H9 (cell line): ENCODE data around the gene ACKR1. TPM values are rescaled to one million over a fixed set of nuclear protein-coding genes. Genes with fewer than 3 reads are reported as not detected.

Experiments used
- DNase-seq: peaks from one replicate; pipeline ENCODE4 v3.0.0-alpha.2; 2017
- H2AFZ ChIP-seq: one replicate; pipeline ENCODE4 v1.6.1; 2013; ENCODE audit warnings: mild to moderate bottlenecking, low read length, control low read depth, moderate library complexity
- H2AK5ac ChIP-seq: 2 replicates; pipeline ENCODE4 v1.6.1; 2013; ENCODE audit warnings: low read length, control low read depth, mixed read lengths; ENCODE audit not compliant: insufficient read length
- H2BK120ac ChIP-seq: one replicate; pipeline ENCODE4 v1.6.1; 2013; ENCODE audit warnings: low read depth, mild to moderate bottlenecking, low read length, control low read depth, inconsistent platforms; ENCODE audit not compliant: poor library complexity, severe bottlenecking
- H2BK12ac ChIP-seq: 2 replicates; pipeline ENCODE4 v1.6.1; 2013; ENCODE audit warnings: low read length, control low read depth, mixed read lengths, low read depth; ENCODE audit not compliant: insufficient read length
- H2BK15ac ChIP-seq: 2 replicates; pipeline ENCODE4 v1.6.1; 2013; ENCODE audit warnings: low read depth, low read length, control low read depth
- H2BK20ac ChIP-seq: one replicate; pipeline ENCODE4 v1.6.1; 2013; ENCODE audit warnings: low read depth, mild to moderate bottlenecking, low read length, control low read depth, inconsistent platforms; ENCODE audit not compliant: poor library complexity, severe bottlenecking
- H2BK5ac ChIP-seq: 2 replicates; pipeline ENCODE4 v1.6.1; 2013; ENCODE audit warnings: low read length, control low read depth, mixed read lengths; ENCODE audit not compliant: insufficient read length
- H3K14ac ChIP-seq: 2 replicates; pipeline ENCODE4 v1.6.1; 2013; ENCODE audit warnings: low read length, control low read depth; ENCODE audit not compliant: insufficient read depth
- H3K18ac ChIP-seq: 2 replicates; pipeline ENCODE4 v1.6.1; 2013; ENCODE audit warnings: low read depth, mild to moderate bottlenecking, mixed read lengths, low read length, control low read depth; ENCODE audit not compliant: insufficient read length
- H3K23ac ChIP-seq: 2 replicates; pipeline ENCODE4 v1.6.1; 2013; ENCODE audit warnings: low read length, control low read depth, mixed read lengths, low read depth; ENCODE audit not compliant: insufficient read length
- H3K23me2 ChIP-seq: 2 replicates; pipeline ENCODE4 v1.6.1; 2013; ENCODE audit warnings: low read depth, mild to moderate bottlenecking, mixed read lengths, low read length, control low read depth; ENCODE audit not compliant: insufficient read length, poor library complexity, severe bottlenecking
- H3K27ac ChIP-seq: 2 replicates; pipeline ENCODE4 v1.5.1; 2013; ENCODE audit warnings: low read length, control low read depth, mixed read lengths, low read depth; ENCODE audit not compliant: insufficient read length
- H3K27me3 ChIP-seq: 2 replicates; pipeline ENCODE4 v1.6.1; 2013; ENCODE audit warnings: low read length, control low read depth, inconsistent platforms; ENCODE audit not compliant: insufficient read depth
- H3K4ac ChIP-seq: 2 replicates; pipeline ENCODE4 v1.6.1; 2013; ENCODE audit warnings: low read depth, mild to moderate bottlenecking, control low read depth, inconsistent platforms, low read length, moderate library complexity
- H3K4me1 ChIP-seq: 2 replicates; pipeline ENCODE4 v1.6.1; 2013; ENCODE audit warnings: low read length, control low read depth, inconsistent platforms; ENCODE audit not compliant: insufficient read depth
- H3K4me2 ChIP-seq: 2 replicates; pipeline ENCODE4 v1.6.1; 2013; ENCODE audit warnings: low read length, control low read depth, mixed read lengths; ENCODE audit not compliant: insufficient read length, insufficient read depth
- H3K56ac ChIP-seq: 2 replicates; pipeline ENCODE4 v1.6.1; 2013; ENCODE audit warnings: low read depth, mild to moderate bottlenecking, mixed read lengths, low read length, control low read depth; ENCODE audit not compliant: insufficient read length
- H3K79me1 ChIP-seq: 2 replicates; pipeline ENCODE4 v1.6.1; 2013; ENCODE audit warnings: low read depth, mild to moderate bottlenecking, moderate library complexity, low read length, control low read depth, inconsistent platforms; ENCODE audit not compliant: insufficient read depth, poor library complexity, severe bottlenecking
- H3K79me2 ChIP-seq: 2 replicates; pipeline ENCODE4 v1.6.1; 2013; ENCODE audit warnings: low read length, control low read depth, inconsistent platforms; ENCODE audit not compliant: insufficient read depth
- H3K9ac ChIP-seq: 2 replicates; pipeline ENCODE4 v1.6.1; 2013; ENCODE audit warnings: low read length, control low read depth, mixed read lengths; ENCODE audit not compliant: insufficient read length; ENCODE audit errors: extremely low read depth
- H3K9me3 ChIP-seq: one replicate; pipeline ENCODE4 v1.6.1; 2013; ENCODE audit warnings: low read depth, low read length, inconsistent platforms; ENCODE audit not compliant: control insufficient read depth
- H3T11ph ChIP-seq: one replicate; pipeline ENCODE4 v1.6.1; 2013; ENCODE audit warnings: mild to moderate bottlenecking, low read length, control low read depth, inconsistent platforms
- H4K20me1 ChIP-seq: one replicate; pipeline ENCODE4 v1.6.1; 2013; ENCODE audit not compliant: control insufficient read depth, insufficient read length, insufficient read depth
- H4K5ac ChIP-seq: 2 replicates; pipeline ENCODE4 v1.6.1; 2013; ENCODE audit warnings: low read depth, mild to moderate bottlenecking, mixed read lengths, low read length, control low read depth; ENCODE audit not compliant: insufficient read length
- H4K8ac ChIP-seq: replicated peaks from 2 replicates; pipeline ENCODE4 v1.6.1; 2013; ENCODE audit warnings: low read length, control low read depth, mixed read lengths, low read depth; ENCODE audit not compliant: insufficient read length
- H4K91ac ChIP-seq: 2 replicates; pipeline ENCODE4 v1.6.1; 2013; ENCODE audit warnings: low read depth, mild to moderate bottlenecking, moderate library complexity, mixed read lengths, low read length, control low read depth; ENCODE audit not compliant: insufficient read length
- H3K27ac Mint-ChIP-seq, 3 experiments: 2 replicates in 2 of 3; 3 replicates in 1 of 3; pipeline ENCODE4 v1.8.0; 2020 to 2021; ENCODE audit warnings: mixed read lengths in 3 of 3, mild to moderate bottlenecking in 1 of 3, moderate library complexity in 1 of 3
- H3K27me3 Mint-ChIP-seq: 2 replicates; pipeline ENCODE4 v1.8.0; 2021; ENCODE audit warnings: low read depth, mild to moderate bottlenecking, moderate library complexity, mixed read lengths
- H3K36me3 Mint-ChIP-seq, 3 experiments: 2 replicates in 2 of 3; 3 replicates in 1 of 3; pipeline ENCODE4 v1.8.0; 2020 to 2021; ENCODE audit warnings: low read depth in 3 of 3, mixed read lengths in 3 of 3; ENCODE audit not compliant: insufficient read depth in 1 of 3
- H3K4me1 Mint-ChIP-seq, 2 experiments: 2 replicates each; pipeline ENCODE4 v1.8.0; 2020; ENCODE audit warnings: mixed read lengths in 2 of 2
- H3K4me3 Mint-ChIP-seq, 2 experiments: 2 replicates in 1 of 2; 3 replicates in 1 of 2; pipeline ENCODE4 v1.8.0; 2020 to 2021; ENCODE audit warnings: mild to moderate bottlenecking in 2 of 2, mixed read lengths in 2 of 2, moderate library complexity in 1 of 2
- H3K9me3 Mint-ChIP-seq, 2 experiments: 2 replicates in 1 of 2; 3 replicates in 1 of 2; pipeline ENCODE4 v1.8.0; 2020; ENCODE audit warnings: mild to moderate bottlenecking in 2 of 2, mixed read lengths in 2 of 2, moderate library complexity in 1 of 2
- CTCF ChIP-seq: fragments of 200-600 bp; sonication (generic); conservative IDR thresholded peaks from 3 replicates; pipeline ENCODE4 v1.8.0; 2021; ENCODE audit warnings: antibody characterized with exemption, mild to moderate bottlenecking
- WGBS: extraction: QIAGEN DNeasy Blood & Tissue Kit; methylation state at CpG from one replicate; pipeline ENCODE4 v1.1.7; 2013; ENCODE audit warnings: missing lambda C conversion rate, low lambda C conversion rate, mixed read lengths; ENCODE audit not compliant: insufficient read length; ENCODE audit errors: extremely low coverage; 5-methylcytosine and 5-hydroxymethylcytosine counted together
- total RNA-seq: library from RNA; stranded (reverse); gene quantifications from 2 replicates; pipeline ENCODE4 v1.2.1, GENCODE V29; 2021

ACKR1 gene
- total RNA-seq, 1 experiment from 2014 or later = 0.26 TPM

GRCh38 chr1:159239551-159240220, 35.0 kb downstream of the ACKR1 start:
- Histone ChIP-seq H2BK120ac (no peak overlapping the region), H3K23me2 (no peaks in the 10 kb centered on the region), H4K91ac (no peak overlapping the region), H3K56ac (no peak overlapping the region), H2BK12ac (no peak overlapping the region), H2BK20ac (no peak overlapping the region), H3T11ph (no peak overlapping the region), H2AFZ (no peak overlapping the region), H3K4me2 (no peak overlapping the region), H2BK5ac (no peak overlapping the region), H4K20me1 (no peaks in the 10 kb centered on the region), H2BK15ac (no peak overlapping the region), H3K79me2 (no peaks in the 10 kb centered on the region), H4K5ac (no peak overlapping the region), H3K18ac (no peak overlapping the region), H3K79me1 (no peaks in the 10 kb centered on the region), H3K9me3 (no peaks in the 10 kb centered on the region), H3K27ac (no peak overlapping the region), H3K27me3 (no peaks in the 10 kb centered on the region), H3K4ac (no peak overlapping the region), H3K14ac (no peak overlapping the region), H3K9ac (no peak overlapping the region), H3K23ac (no peak overlapping the region), H2AK5ac (no peak overlapping the region), H3K4me1 (no peaks in the 10 kb centered on the region), H4K8ac (no peak overlapping the region)
- H3K27ac Mint-ChIP-seq = no peak overlapping the region
- no CpG with 5 or more reads among the region's 4 CpGs for WGBS
- H3K27me3 Mint-ChIP-seq = no peaks in the 10 kb centered on the region; the same call in 1 of the 2 replicates
- no peak for TF ChIP-seq CTCF
- no peaks in the 10 kb centered on the region for H3K4me1 Mint-ChIP-seq
- DNase-seq = no peak
- H3K4me3 Mint-ChIP-seq = no peak overlapping the region
- no peaks in the 10 kb centered on the region; a peak in 1 of 7 replicates for H3K36me3 Mint-ChIP-seq
- H3K9me3 Mint-ChIP-seq = peaks cover 7 to 10% of the 10 kb centered on the region in 2 experiments; a peak in 3 of 5 replicates
